Measurements from ENCODE around the gene LRP1B.

GRCh38 chr2:140627136-140627535, 1503.7 kb downstream of the LRP1B start:
- TF ChIP-seq CTCF (conservative IDR thresholded peaks at IDR 0.05 in 1 of 2, IDR thresholded peaks at IDR 0.05 in 1 of 2; ENCODE audit: extremely low read depth in 1 of 2, insufficient read depth in 1 of 2, low read depth in 1 of 2, low read length in 2 of 2) (no peak), EZH2 (IDR thresholded peaks at IDR 0.05; ENCODE audit: borderline replicate concordance, low read length) (no peak)
